Vagina (tissue), 2 donors: ENCODE measurements around the gene PLEKHG3.

Experiments used
- CTCF ChIP-seq, 3 experiments: fragments of 450-650 bp in 2 of 3; fragments of 200-600 bp in 1 of 3; sonication (generic) in 1 of 3; IDR thresholded peaks; one replicate each; pipeline ENCODE4 v1.5.1; 2017 to 2019; ENCODE audit warnings: antibody characterized with exemption in 3 of 3, mild to moderate bottlenecking in 2 of 3, moderate library complexity in 2 of 3
- POLR2AphosphoS5 ChIP-seq, 2 donors: sonication (generic); formaldehyde crosslinking; IDR thresholded peaks; one replicate each; pipeline ENCODE4 v1.9.0; 2017; ENCODE audit warnings: antibody characterized with exemption in 2 of 2, mild to moderate bottlenecking in 2 of 2, low read depth in 1 of 2; ENCODE audit not compliant: insufficient read depth in 1 of 2

GRCh38 chr14:64731141-64731581 is 26.9 kb downstream of the PLEKHG3 start:
- no peak for TF ChIP-seq POLR2AphosphoS5 (IDR thresholded peaks at IDR 0.05; ENCODE audit: insufficient read depth in 1 of 2, low read depth in 1 of 2)
- no peak for TF ChIP-seq CTCF (IDR thresholded peaks at IDR 0.05)
